ENCODE measurements around the gene PRDM13.
"Not testable (repeated sequence)": the region's sequence is repeated elsewhere in the genome, so short reads cannot be mapped to it uniquely, and the experiment has no call there.

Gene PRDM13

GRCh38 chr6:99606656-99607415, at the start of gene PRDM13:
TSS of gene PRDM13 (plus strand) at chr6:99606833. CDS start at chr6:99607035, 202 bp downstream.
- no peak for DNase-seq

- DNase-seq = no peak
Measured at GRCh38 chr6:99559057-99559456, 47.6 kb upstream of the PRDM13 start.

DNA sequence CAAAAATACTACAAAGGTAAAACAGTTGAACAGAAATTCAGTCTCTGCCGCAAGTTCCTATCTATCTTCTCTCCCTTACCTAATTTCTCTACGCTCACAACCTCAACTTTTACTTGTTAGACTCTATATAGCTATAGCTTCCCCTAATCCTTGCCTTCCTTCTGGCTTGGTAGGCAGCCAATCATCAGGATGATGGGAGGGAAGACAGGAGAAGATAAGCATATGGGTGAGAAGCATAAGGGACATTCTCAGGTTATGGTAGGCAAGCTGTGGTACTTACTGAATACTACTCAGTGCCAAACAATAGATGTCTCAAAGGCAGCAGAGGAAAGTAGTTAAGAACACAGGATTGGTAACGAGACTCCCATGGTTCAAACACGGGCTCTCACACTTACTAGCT, 46.0 kb upstream of the PRDM13 start:
- DNase-seq = no peak

GRCh38 chr6:99563056-99563723, 43.4 kb upstream of the PRDM13 start:
- no peak for DNase-seq

DNA sequence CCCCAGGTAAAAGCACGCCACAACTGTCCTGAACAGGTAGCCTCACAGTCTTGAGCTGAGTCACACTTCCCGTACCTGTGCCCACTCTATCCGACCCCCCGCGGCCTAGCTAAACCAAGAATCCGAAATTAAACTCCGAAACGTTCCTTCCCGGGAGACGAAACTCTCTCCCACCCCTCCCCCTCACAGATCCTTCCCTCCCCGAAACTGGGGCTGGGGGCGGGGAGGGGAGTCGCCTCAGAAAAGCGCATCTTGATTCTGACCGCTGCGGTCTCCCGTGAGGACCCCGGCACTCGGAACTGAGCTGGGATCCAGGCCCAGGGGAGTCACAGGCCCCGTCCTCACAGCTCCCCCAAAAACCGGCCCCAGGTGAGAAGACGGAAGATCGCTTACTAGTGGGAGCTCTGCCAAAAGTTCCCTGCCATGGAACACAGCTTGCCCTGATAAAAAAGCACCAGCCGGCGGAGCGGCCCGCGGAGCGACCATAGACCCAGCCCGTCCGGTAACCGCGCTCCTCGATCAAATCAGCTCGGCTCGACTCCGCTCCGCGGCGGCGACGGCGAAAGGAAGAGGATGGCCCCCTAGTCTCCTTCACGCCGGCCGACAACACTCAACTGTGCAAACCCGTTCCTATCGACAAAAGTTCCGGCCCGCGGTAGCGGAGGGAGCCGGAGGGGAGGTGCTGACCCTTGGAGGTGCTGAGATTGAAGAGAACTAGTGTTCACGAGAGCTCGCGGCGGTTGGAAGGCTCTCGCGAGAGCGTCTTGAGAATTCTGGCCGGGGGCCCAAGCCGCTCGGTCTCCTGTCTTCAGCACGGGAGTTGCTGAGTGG, 38.3 kb upstream of the PRDM13 start, which contains the start of gene CCNC:
Gene CCNC (minus strand): TSS at position 558 of the 831 bp plus-strand sequence. CDS start 133 bp downstream, at position 425.
- peak; percentile 93 for DNase-seq

GRCh38 chr6:99573980-99574617, 32.5 kb upstream of the PRDM13 start:
- no peak for DNase-seq

DNA sequence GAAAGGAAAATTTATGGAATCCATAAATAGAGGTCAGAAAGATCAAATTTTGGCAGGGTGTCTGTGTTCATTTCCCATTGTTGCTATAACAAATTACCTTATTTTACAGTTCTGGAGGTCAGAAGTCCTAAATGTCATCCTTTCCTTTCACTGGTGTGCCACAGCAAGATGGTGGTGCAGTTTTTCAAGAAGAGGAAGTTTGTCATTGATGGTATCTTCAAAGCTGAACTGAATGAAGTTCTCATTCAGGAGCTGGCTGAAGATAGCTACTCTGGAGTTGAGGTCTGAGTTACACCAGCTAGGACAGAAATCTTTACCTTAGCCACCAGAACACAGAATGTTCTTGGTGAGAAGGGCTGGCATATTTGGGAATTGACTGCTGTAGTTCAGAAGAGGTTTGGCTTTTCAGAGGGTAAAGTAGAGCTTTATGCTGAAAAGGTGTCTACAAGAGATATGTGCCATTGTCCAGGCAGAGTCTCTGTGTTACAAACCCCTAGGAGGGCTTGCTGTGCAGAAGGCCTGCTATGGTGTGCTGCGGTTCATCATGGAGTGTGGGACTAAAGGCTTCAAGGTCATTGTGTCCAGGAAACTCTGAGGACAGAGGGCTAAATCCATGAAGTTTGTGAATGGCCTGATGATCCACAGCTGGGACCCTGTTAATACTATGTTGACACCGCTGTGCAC, 30.9 kb upstream of the PRDM13 start:
- DNase-seq = no peak

DNA sequence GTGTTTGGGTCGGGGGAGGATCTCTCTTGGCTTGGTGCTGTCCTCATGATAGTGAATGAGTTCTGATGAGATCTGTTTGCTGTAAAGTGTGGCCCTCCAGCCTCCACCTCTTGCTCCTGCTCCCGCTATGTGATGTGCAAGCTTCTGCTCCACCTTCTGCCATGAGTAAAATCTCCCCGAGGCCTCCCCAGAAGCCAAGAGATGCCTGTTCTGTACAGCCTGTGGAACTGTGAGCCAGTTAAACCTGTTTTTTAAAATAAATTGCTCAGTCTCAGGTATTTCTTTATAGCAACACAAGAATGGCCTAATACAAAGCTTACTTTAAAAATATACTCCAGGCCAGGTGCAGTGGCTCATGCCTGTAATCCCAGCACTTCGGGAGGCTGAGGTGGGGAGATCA, 26.9 kb upstream of the PRDM13 start:
- DNase-seq = no peak

- no peak for DNase-seq
Measured at GRCh38 chr6:99587792-99588191, 18.8 kb upstream of the PRDM13 start.

DNA sequence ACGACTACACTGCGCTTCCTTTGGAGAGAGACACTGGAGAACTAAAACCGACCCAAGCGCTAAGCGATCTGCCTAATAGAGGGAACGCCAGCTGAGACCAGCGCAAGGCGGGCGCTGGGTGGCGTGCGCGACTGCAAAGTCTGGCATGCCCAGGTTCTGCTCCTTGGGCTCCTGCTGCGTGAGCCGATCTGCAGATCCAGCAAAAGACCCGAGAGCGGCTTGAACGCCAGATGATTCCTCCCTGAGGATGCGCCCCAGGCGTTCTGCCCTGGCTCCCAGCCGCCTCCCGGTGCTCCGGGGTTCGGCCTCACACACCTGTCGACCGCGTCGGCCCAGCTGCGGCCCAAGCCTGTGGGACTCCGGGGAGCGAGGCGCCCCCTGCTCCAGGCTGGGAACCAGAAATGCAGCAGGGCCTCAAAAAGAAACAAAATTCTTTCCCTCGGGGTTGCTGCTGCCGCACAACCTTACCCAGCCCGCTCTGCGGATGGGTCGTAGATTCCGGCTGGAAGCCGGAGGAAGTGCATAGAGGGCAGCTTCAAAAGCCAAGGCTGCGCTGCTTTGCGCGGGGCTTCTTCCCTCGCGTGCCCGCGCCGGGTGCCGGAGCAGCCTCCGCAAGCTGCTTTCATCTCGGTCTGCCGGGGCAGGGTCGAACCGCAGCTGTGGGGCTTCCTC, 17.9 kb upstream of the PRDM13 start:
- peak; percentile 78 for DNase-seq

- no peak for DNase-seq
Measured at GRCh38 chr6:99589290-99589672, 17.4 kb upstream of the PRDM13 start.

DNA sequence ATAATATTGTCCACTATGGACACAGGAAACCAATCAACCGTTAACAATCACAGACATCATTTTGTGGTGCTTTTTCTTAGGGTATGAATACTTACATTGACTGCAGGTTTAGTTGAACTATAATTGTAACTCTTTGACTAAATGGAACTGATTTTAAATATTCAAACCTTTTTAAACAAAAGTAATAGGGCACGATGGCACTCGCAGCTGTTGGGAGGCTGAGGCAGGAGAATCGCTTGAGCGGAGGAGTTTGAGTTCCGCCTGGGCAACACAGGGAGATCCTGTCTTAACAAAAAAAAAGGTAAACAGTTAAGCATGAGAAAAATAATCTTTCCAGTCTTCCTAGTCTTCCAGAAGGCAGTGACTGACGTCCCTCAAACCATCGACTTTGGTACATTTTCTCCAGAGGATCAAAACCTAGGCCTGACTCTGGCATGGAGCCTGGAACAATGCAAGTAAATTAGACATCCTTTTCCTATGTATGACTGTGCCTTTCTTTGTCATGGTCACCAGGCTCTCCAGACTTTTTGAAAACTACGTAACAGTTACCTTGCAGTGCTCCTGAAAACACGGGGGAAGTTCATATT, 16.6 kb upstream of the PRDM13 start:
- DNase-seq = no peak

- no peak for DNase-seq
Measured at GRCh38 chr6:99590728-99591672, 15.6 kb upstream of the PRDM13 start.

- no peak for DNase-seq
Measured at GRCh38 chr6:99591673-99592364, 14.8 kb upstream of the PRDM13 start.

DNA sequence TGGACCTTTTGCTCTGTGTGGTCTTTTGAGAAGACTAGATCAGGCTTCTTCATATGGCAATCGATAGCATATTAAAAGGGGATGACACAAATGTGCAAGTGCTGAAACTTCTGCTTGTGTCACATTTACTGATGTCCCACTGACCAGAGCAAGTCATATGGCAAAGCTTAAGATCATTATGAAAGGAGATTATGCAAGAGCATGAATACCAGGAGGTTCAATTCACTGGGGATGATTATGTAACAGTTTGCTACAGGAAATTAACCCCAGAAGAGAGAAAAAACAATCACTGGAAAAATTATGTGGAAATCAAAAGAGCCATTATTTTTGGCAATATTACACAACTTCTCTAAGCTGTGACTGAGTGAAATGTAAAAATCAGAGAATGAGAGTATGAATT, 13.7 kb upstream of the PRDM13 start:
- no peak for DNase-seq

GRCh38 chr6:99594696-99595095, 11.9 kb upstream of the PRDM13 start:
- not testable (repeated sequence) for DNase-seq

DNA sequence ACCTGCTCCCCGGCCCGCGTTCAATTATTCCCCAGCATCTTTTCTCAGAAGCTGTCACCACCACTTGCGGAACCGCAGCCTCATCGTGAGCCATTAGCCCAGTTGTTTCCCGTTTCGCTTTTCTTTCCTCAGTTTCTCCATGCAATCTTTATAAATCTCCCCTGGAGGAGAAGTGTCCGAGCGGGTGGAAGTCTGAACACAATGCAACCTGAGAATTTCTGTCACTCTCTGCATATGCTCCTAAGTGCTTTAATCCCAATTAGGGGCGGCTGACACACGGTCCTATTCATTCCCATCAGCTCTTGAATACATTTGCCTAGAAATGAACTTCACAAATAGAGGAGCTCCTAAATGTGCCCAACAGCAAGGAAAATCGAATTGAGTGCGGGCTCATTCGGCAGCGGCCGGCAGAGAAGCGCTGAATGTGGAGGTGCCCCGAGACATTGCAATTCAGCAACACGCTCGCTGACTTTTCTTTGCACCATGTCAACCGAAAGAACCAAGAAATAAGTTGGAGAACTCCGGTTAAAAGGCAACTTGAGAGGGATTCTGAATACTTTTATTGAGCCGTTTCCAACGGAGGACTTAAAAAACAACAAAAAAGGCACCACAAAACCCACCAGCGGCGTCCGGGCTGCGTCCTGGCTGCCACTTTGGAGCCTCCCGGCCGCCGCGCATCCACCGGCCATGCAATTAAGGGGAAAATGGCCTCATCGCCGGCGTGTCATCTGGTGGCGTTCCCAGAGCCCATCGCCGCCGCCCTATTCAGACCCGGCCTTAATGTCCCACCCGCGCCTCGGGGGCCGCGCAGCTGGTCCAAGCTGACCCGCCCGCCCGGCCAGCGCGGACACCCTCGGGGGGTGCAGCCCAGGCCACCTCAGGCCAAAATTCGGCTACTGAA, 3.9 kb upstream of the PRDM13 start:
- DNase-seq = no peak

GRCh38 chr6:99603421-99604165, 3.0 kb upstream of the PRDM13 start:
- no peak for DNase-seq

Measured in activated CD4-positive, alpha-beta T cell treated with anti-CD3 and anti-CD28 coated beads, Interleukin-2, Interleukin-6, amounts not matched to agents 100 ng/mL and 50 ng/mL, durations not matched to agents 16 hours and 8 hours (primary cell).